GM21390 (cell line): ENCODE results near the gene PTPN2.

ENCODE experiments used
- ATAC-seq: cut with Tn5 transposase; IDR thresholded peaks from one replicate; pipeline ENCODE4 v1.9.1; 2021; ENCODE audit not compliant: unreplicated experiment

Gene PTPN2

GRCh38 chr18:12828116-12829051, 55.7 kb downstream of the PTPN2 start:
- ATAC-seq: no peak

GRCh38 chr18:12827588-12827987, 56.4 kb downstream of the PTPN2 start:
- ATAC-seq: no peak

- ATAC-seq: no peak
Measured at GRCh38 chr18:12825230-12825629, 58.8 kb downstream of the PTPN2 start.

- ATAC-seq: no peak
Measured at GRCh38 chr18:12823892-12824291, 60.1 kb downstream of the PTPN2 start.

GRCh38 chr18:12821408-12821807, 62.6 kb downstream of the PTPN2 start:
- ATAC-seq: no peak

- no peak for ATAC-seq
Measured at GRCh38 chr18:12820506-12820905, 63.5 kb downstream of the PTPN2 start.

- no peak for ATAC-seq
Measured at GRCh38 chr18:12819841-12820240, 64.2 kb downstream of the PTPN2 start.

GRCh38 chr18:12819322-12819721, 64.7 kb downstream of the PTPN2 start:
- peak; percentile 91 for ATAC-seq

- no peak for ATAC-seq
Measured at GRCh38 chr18:12818243-12818642, 65.8 kb downstream of the PTPN2 start.

GRCh38 chr18:12816451-12816850, 67.6 kb downstream of the PTPN2 start:
- ATAC-seq: no peak

- no peak for ATAC-seq
Measured at GRCh38 chr18:12811191-12811950, 72.7 kb downstream of the PTPN2 start.

- peak; percentile 78 for ATAC-seq
Measured at GRCh38 chr18:12803069-12803936, 80.7 kb downstream of the PTPN2 start.

- ATAC-seq: no peak
Measured at GRCh38 chr18:12802538-12802937, 81.5 kb downstream of the PTPN2 start.

- no peak for ATAC-seq
Measured at GRCh38 chr18:12796448-12796847, 87.6 kb downstream of the PTPN2 start.

GRCh38 chr18:12791610-12792009, 92.4 kb downstream of the PTPN2 start:
- no peak for ATAC-seq

- ATAC-seq: no peak
Measured at GRCh38 chr18:12786669-12787068, 97.4 kb downstream of the PTPN2 start.

GRCh38 chr18:12783524-12783923, 100.5 kb downstream of the PTPN2 start:
- no peak for ATAC-seq

GRCh38 chr18:12782521-12782920, 101.5 kb downstream of the PTPN2 start:
- no peak for ATAC-seq

GRCh38 chr18:12779456-12779855, 104.6 kb downstream of the PTPN2 start:
- no peak for ATAC-seq

- ATAC-seq: no peak
Measured at GRCh38 chr18:12779043-12779442, 105.0 kb downstream of the PTPN2 start.

- no peak for ATAC-seq
Measured at GRCh38 chr18:12777500-12777944, 106.5 kb downstream of the PTPN2 start.
